Measurements from ENCODE around the gene KPTN. TPM values are rescaled to one million over a fixed set of nuclear protein-coding genes. Genes with fewer than 3 reads are reported as not detected.

KPTN gene
- polyA plus RNA-seq, 1 donor (not counting 4 experiments of a cell fraction or from before 2014, with no cell fraction given) = 7.3 TPM

DNA sequence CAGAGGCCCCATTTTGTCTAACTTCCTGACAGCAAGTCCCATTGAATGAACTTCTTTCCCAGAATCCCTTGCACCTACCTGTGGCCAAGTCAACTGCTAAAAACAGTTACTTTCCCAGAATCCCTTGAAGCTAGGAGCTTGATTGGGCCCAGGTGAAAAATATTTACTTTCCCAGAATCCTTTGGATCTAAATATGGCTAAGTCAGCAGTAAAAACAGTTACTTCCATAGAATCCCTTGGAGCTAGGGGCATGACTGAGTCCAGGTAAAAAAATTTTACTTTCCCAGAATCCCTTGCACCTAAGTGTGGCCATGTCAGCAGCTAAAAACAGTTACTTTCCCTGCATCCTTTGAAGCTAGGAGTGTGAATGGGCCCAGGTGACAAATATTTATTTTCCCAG lies 51.5 kb downstream of the KPTN start:
- Histone ChIP-seq H2AFZ (ENCODE audit: control insufficient read depth, low read length) (no peak overlapping the region), H3K79me2 (ENCODE audit: control insufficient read depth, insufficient read depth, low read length) (no peaks in the 10 kb centered on the region), H3K4me2 (ENCODE audit: control insufficient read depth, extremely low read depth, insufficient read depth, low read depth, low read length) (no peak overlapping the region), H3K9ac (ENCODE audit: control insufficient read depth, extremely low read depth, insufficient read depth, low read length) (no peak overlapping the region), H3K9me1 (ENCODE audit: control insufficient read depth, extremely low read depth, insufficient read depth, low read length) (no peaks in the 10 kb centered on the region), H3K27ac (ENCODE audit: control insufficient read depth, insufficient read depth, low read length) (no peak overlapping the region), H4K20me1 (ENCODE audit: control insufficient read depth, extremely low read depth, insufficient read depth, low read length) (no peaks in the 10 kb centered on the region), H3K4me3 (ENCODE audit: control insufficient read depth in 2 of 3, extremely low read depth in 1 of 3, insufficient read depth in 2 of 3, low read depth in 1 of 3, low read length in 3 of 3) (no peak overlapping the region), H3K9me3 (ENCODE audit: control insufficient read depth, low read depth, low read length) (no peaks in the 10 kb centered on the region), H3K36me3 (ENCODE audit: control insufficient read depth in 2 of 2, extremely low read depth in 1 of 2, insufficient read depth in 2 of 2, low read length in 2 of 2) (no peaks in the 10 kb centered on the region), H3K27me3 (ENCODE audit: control insufficient read depth, extremely low read depth, insufficient read depth, low read length) (peaks cover 7% of the 10 kb centered on the region), H3K4me1 (ENCODE audit: control insufficient read depth, extremely low read depth, insufficient read depth, low read length) (peaks cover 13% of the 10 kb centered on the region)
- TF ChIP-seq EZH2 (IDR thresholded peaks at IDR 0.05; ENCODE audit: low read length) = no peak
- TF ChIP-seq, protein P1, sequence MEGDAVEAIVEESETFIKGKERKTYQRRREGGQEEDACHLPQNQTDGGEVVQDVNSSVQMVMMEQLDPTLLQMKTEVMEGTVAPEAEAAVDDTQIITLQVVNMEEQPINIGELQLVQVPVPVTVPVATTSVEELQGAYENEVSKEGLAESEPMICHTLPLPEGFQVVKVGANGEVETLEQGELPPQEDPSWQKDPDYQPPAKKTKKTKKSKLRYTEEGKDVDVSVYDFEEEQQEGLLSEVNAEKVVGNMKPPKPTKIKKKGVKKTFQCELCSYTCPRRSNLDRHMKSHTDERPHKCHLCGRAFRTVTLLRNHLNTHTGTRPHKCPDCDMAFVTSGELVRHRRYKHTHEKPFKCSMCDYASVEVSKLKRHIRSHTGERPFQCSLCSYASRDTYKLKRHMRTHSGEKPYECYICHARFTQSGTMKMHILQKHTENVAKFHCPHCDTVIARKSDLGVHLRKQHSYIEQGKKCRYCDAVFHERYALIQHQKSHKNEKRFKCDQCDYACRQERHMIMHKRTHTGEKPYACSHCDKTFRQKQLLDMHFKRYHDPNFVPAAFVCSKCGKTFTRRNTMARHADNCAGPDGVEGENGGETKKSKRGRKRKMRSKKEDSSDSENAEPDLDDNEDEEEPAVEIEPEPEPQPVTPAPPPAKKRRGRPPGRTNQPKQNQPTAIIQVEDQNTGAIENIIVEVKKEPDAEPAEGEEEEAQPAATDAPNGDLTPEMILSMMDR (optimal IDR thresholded peaks at IDR 0.05 in 1 of 3, IDR thresholded peaks at IDR 0.05 in 1 of 3, conservative IDR thresholded peaks at IDR 0.05 in 1 of 3; ENCODE audit: extremely low read depth in 1 of 3, insufficient read depth in 2 of 3, low read length in 3 of 3) = no peak
- DNase-seq (ENCODE audit: low read depth, low spot score) (no peak), FAIRE-seq (no peak)
- dilution Hi-C loops (cut with MboI; ENCODE audit: extremely low pct_ligation_motif_present, low sequenced_read_pairs) = no loop called here

DNA sequence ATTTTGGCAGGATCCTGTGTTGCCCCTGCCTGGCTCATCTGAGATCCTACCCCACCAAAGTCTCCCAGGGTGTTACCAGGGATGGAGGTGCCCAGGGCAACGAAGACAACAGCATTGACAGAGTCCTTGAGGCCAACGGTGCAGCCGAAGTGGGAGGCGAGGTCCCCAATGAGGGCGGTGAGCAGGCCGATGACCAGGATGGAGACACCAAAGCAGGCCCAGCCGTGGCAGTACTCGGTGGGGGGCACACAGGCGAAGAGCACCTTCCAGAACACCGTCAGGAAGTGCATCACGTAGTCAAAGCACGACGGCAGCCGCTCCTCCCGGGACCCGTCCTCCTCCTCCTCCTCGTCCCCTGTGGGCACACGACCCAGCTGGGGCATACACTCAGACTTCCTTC lies 51.9 kb downstream of the KPTN start:
- H3K4me3 ChIP-seq (ENCODE audit: control insufficient read depth in 2 of 3, extremely low read depth in 1 of 3, insufficient read depth in 2 of 3, low read depth in 1 of 3, low read length in 3 of 3) = no peak overlapping the region
- TF ChIP-seq EZH2 (IDR thresholded peaks at IDR 0.05; ENCODE audit: low read length) = no peak
- TF ChIP-seq, protein P1 (optimal IDR thresholded peaks at IDR 0.05 in 1 of 3, IDR thresholded peaks at IDR 0.05 in 1 of 3, conservative IDR thresholded peaks at IDR 0.05 in 1 of 3; ENCODE audit: extremely low read depth in 1 of 3, insufficient read depth in 2 of 3, low read length in 3 of 3) = no peak
- H3K36me3 ChIP-seq (ENCODE audit: control insufficient read depth in 2 of 2, extremely low read depth in 1 of 2, insufficient read depth in 2 of 2, low read length in 2 of 2) = no peaks in the 10 kb centered on the region
- no peak overlapping the region for H2AFZ ChIP-seq (ENCODE audit: control insufficient read depth, low read length)
- peaks cover 7% of the 10 kb centered on the region for H3K27me3 ChIP-seq (ENCODE audit: control insufficient read depth, extremely low read depth, insufficient read depth, low read length)
- H3K9me1 ChIP-seq (ENCODE audit: control insufficient read depth, extremely low read depth, insufficient read depth, low read length) = no peaks in the 10 kb centered on the region
- H3K79me2 ChIP-seq (ENCODE audit: control insufficient read depth, insufficient read depth, low read length) = no peaks in the 10 kb centered on the region
- no peaks in the 10 kb centered on the region for H3K9me3 ChIP-seq (ENCODE audit: control insufficient read depth, low read depth, low read length)
- dilution Hi-C loops (cut with MboI; ENCODE audit: extremely low pct_ligation_motif_present, low sequenced_read_pairs) = no loop called here
- H3K27ac ChIP-seq (ENCODE audit: control insufficient read depth, insufficient read depth, low read length) = no peak overlapping the region
- DNase-seq (ENCODE audit: low read depth, low spot score) (no peak), FAIRE-seq (no peak)
- no peaks in the 10 kb centered on the region for H4K20me1 ChIP-seq (ENCODE audit: control insufficient read depth, extremely low read depth, insufficient read depth, low read length)
- peaks cover 13% of the 10 kb centered on the region for H3K4me1 ChIP-seq (ENCODE audit: control insufficient read depth, extremely low read depth, insufficient read depth, low read length)
- no peak overlapping the region for H3K9ac ChIP-seq (ENCODE audit: control insufficient read depth, extremely low read depth, insufficient read depth, low read length)
- H3K4me2 ChIP-seq (ENCODE audit: control insufficient read depth, extremely low read depth, insufficient read depth, low read depth, low read length) = no peak overlapping the region
